K562 (cell line): ENCODE results near the gene VEGFB. TPM values are rescaled to one million over a fixed set of nuclear protein-coding genes. Genes with fewer than 3 reads are reported as not detected.

Experiments
- ARNT ChIP-seq, 2 experiments: fragments of 450-650 bp; IDR thresholded peaks; 2 replicates each; pipeline ENCODE4 v1.6.1; 2016; ENCODE audit warnings: mild to moderate bottlenecking in 1 of 2
- CCAR2 ChIP-seq: fragments of 200-400 bp; formaldehyde crosslinking; IDR thresholded peaks from 2 replicates; pipeline ENCODE4 v1.6.1; 2017; ENCODE audit warnings: mild to moderate bottlenecking, low read depth, low read length
- CREM ChIP-seq: IDR thresholded peaks from 2 replicates; pipeline ENCODE4 v1.6.1; 2014; ENCODE audit warnings: antibody characterized with exemption, low read depth
- E2F1 ChIP-seq: sonication (generic); formaldehyde crosslinking; IDR thresholded peaks from 2 replicates; pipeline ENCODE4 v1.8.1; 2023; ENCODE audit warnings: mild to moderate bottlenecking, missing genetic modification reagents, moderate library complexity
- FOXK1 ChIP-seq: sonication (generic); formaldehyde crosslinking; IDR thresholded peaks from 2 replicates; pipeline ENCODE4 v1.8.0; 2022; ENCODE audit warnings: missing genetic modification reagents, mild to moderate bottlenecking, borderline replicate concordance
- HDAC6 ChIP-seq: IDR thresholded peaks from 2 replicates; pipeline ENCODE4 v1.6.1; 2012; ENCODE audit warnings: low read depth, mild to moderate bottlenecking, control low read depth, inconsistent platforms, low read length, moderate library complexity
- MAX ChIP-seq: sonication (generic); formaldehyde crosslinking; IDR thresholded peaks from 2 replicates; pipeline ENCODE4 v1.9.0; 2022; ENCODE audit warnings: mild to moderate bottlenecking, missing genetic modification reagents
- MNT ChIP-seq, 2 experiments: fragments of 450-650 bp; conservative IDR thresholded peaks; 2 replicates each; pipeline ENCODE4 v1.6.1; 2017; ENCODE audit warnings: mild to moderate bottlenecking in 2 of 2, moderate library complexity in 2 of 2
- RBM22 ChIP-seq: fragments of 200-400 bp; formaldehyde crosslinking; IDR thresholded peaks from 2 replicates; pipeline ENCODE4 v1.6.1; 2018; ENCODE audit warnings: low read length, low read depth; ENCODE audit not compliant: poor library complexity, severe bottlenecking
- TOE1 ChIP-seq, 2 experiments: fragments of 450-650 bp in 1 of 2; sonication (generic) in 1 of 2; formaldehyde crosslinking in 1 of 2; IDR thresholded peaks; 2 replicates each; pipeline versions ENCODE4 v1.7.1 to v1.8.0; 2016 to 2022; ENCODE audit warnings: borderline replicate concordance in 2 of 2, mild to moderate bottlenecking in 2 of 2, antibody characterized with exemption in 1 of 2, inconsistent platforms in 1 of 2, low read depth in 1 of 2, missing genetic modification reagents in 1 of 2, moderate library complexity in 1 of 2
- USF1 ChIP-seq: sonication (generic); formaldehyde crosslinking; IDR thresholded peaks from 2 replicates; pipeline ENCODE4 v1.9.0; 2022; ENCODE audit warnings: mild to moderate bottlenecking, missing genetic modification reagents
- ZBTB11 ChIP-seq, 3 experiments: fragments of 200-800 bp in 1 of 3; fragments of 250-450 bp in 1 of 3; fragments of 450-650 bp in 1 of 3; sonication (Bioruptor Pico) in 1 of 3; sonication (Bioruptor generic) in 1 of 3; formaldehyde crosslinking in 1 of 3; IDR thresholded peaks; 2 replicates each; pipeline versions ENCODE4 v1.6.1 to v1.8.0; 2016 to 2022; ENCODE audit warnings: mild to moderate bottlenecking in 2 of 3, missing genetic modification characterization in 2 of 3, missing compliant biosample characterization in 1 of 3, moderate library complexity in 1 of 3
- ZKSCAN3 ChIP-seq: fragments of 250-450 bp; sonication (Bioruptor Pico); IDR thresholded peaks from 2 replicates; pipeline ENCODE4 v1.4.0; 2020
- ZNF232 ChIP-seq: sonication (generic); formaldehyde crosslinking; IDR thresholded peaks from 2 replicates; pipeline ENCODE4 v1.8.0; 2022; ENCODE audit warnings: mild to moderate bottlenecking, missing genetic modification reagents
- ZSCAN32 ChIP-seq: fragments of 450-650 bp; formaldehyde crosslinking; IDR thresholded peaks from 2 replicates; pipeline ENCODE4 v1.4.0; 2020; ENCODE audit warnings: mild to moderate bottlenecking, moderate library complexity
- polyA plus RNA-seq, 8 experiments: library from polyadenylated mRNA; depleted of rRNA in 4 of 8; stranded (reverse) in 5 of 8; unstranded in 3 of 8; fragments of >200 nt; fragmentation: Nextera tagmentation in 2 of 8; fragmentation: Illumina TruSeq in 1 of 8; extraction: Ambion mirVana in 2 of 8; extraction: Trizol in 1 of 8; gene quantifications; 2 replicates each; pipeline versions ENCODE4 v1.2.1 to v1.2.3, GENCODE V29; 2011 to 2014; ENCODE audit warnings: inconsistent platforms in 1 of 8, missing spikeins in 1 of 8
- total RNA-seq, 7 experiments: library from RNA; depleted of rRNA in 6 of 7; stranded (reverse); fragments of >200 nt in 6 of 7; fragmentation: Illumina TruSeq in 2 of 7; extraction: Trizol in 2 of 7; gene quantifications; 2 replicates each; pipeline versions ENCODE4 v1.2.1 to v1.2.3, GENCODE V29; 2011 to 2021; ENCODE audit warnings: low replicate concordance in 1 of 7

VEGFB gene
- total and polyA plus RNA-seq, 9 of the 15 experiments (the other 6 are each of a cell fraction or from before 2014, with no cell fraction given), result 11.0 to 83.4 (median 25.7) TPM

GRCh38 chr11:64206457-64207255 lies 27.7 kb upstream of the VEGFB start, which contains the start of gene FERMT3 (continued):
- TF ChIP-seq ZNF232 (no peak), ZBTB11 (CRISPR knock-in tag; IDR thresholded peaks at IDR 0.05) (0 out of 6 replicates have a peak, but pooled peaks of 1 of the 3 experiments have one; percentile 18), ARNT (IDR thresholded peaks at IDR 0.05) (0 out of 4 replicates have a peak, but pooled peaks of 1 of the 2 experiments have one; percentile 17), RBM22 (peak; percentile 47), CCAR2 (no peak), HDAC6 (no peak), ZSCAN32 (0 out of 2 replicates have a peak, but pooled peaks have one; percentile 8), MNT (conservative IDR thresholded peaks at IDR 0.05) (peak; percentile 42 to 61; a peak in 2 of 4 replicates), MAX (CRISPR knock-in tag) (peak; percentile 81), E2F1 (CRISPR knock-in tag) (0 out of 2 replicates have a peak, but pooled peaks have one; percentile 52), CREM (0 out of 2 replicates have a peak, but pooled peaks have one; percentile 17), USF1 (CRISPR knock-in tag) (peak; percentile 51), FOXK1 (CRISPR knock-in tag) (peak; percentile 93), ZKSCAN3 (CRISPR knock-in tag) (0 out of 2 replicates have a peak, but pooled peaks have one; percentile 22), TOE1 (IDR thresholded peaks at IDR 0.05; ENCODE audit: borderline replicate concordance) (no peak; the same call in 1 of the 2 replicates), TOE1 (CRISPR knock-in tag; IDR thresholded peaks at IDR 0.05; ENCODE audit: borderline replicate concordance, low read depth) (peak; percentile 72; the same call in 1 of the 2 replicates)
